GM12891 (cell line): ENCODE data around the gene KRTAP19-7.

Experiments used
- POLR2A ChIP-seq: IDR thresholded peaks from 2 replicates; pipeline ENCODE4 v1.6.1; 2011; ENCODE audit warnings: low read depth, low read length, control low read depth
- POLR2AphosphoS5 ChIP-seq: IDR thresholded peaks from 2 replicates; pipeline ENCODE4 v1.6.1; 2011; ENCODE audit warnings: low read depth, low read length, control low read depth

GRCh38 chr21:30555095-30555494 is 6.0 kb downstream of the KRTAP19-7 start:
- TF ChIP-seq POLR2A (no peak), POLR2AphosphoS5 (no peak)
